HCT116 (cell line): ENCODE results near the gene CACNA1A. TPM values are rescaled to one million over a fixed set of nuclear protein-coding genes. Genes with fewer than 3 reads are reported as not detected.

ENCODE experiments used
- ATAC-seq: fragments of 200-7000 bp; cut with Tn5 transposase; 2 replicates; pipeline ENCODE4 v1.9.1; 2020; ENCODE audit warnings: mild to moderate bottlenecking, moderate library complexity
- BruUV-seq: library from RNA; stranded (reverse); fragments of 400-500 nt; replicated peaks from 2 replicates; lab custom pipeline; 2021; lab: Mats Ljungman, UMichigan
- CTCF ChIA-PET: fragments of 300-600 bp; sonication (Branson Sonifier 250); formaldehyde crosslinking; loops from one replicate; lab custom pipeline; 2021; ENCODE audit warnings: antibody characterized with exemption; lab: Charles Lee
- POLR2A ChIA-PET: fragments of 300-600, 350-600 bp; sonication (Branson Sonifier 250); formaldehyde crosslinking; loops from one replicate; lab custom pipeline; 2021; ENCODE audit warnings: antibody characterized with exemption; lab: Charles Lee
- RAD21 ChIA-PET, 2 experiments: fragments of 300-600 bp; sonication (Branson Sonifier 250); formaldehyde crosslinking; loops; one replicate each; lab custom pipeline; 2023; ENCODE audit warnings: low total read pairs in 2 of 2; ENCODE audit not compliant: uncharacterized antibody in 2 of 2, unreplicated experiment in 2 of 2, low non-redundant PET in 1 of 2; lab: Charles Lee
- DNase-seq: peaks from one replicate; pipeline ENCODE4 v3.0.0-alpha.2; 2010; ENCODE audit warnings: low read depth, low spot score
- H2AFZ ChIP-seq: fragments of 200-600 bp; shearing (Covaris generic), sonication (generic); 2 replicates; pipeline ENCODE4 v1.6.1; 2017; ENCODE audit warnings: low read depth, mixed run types, mixed read lengths, antibody characterized with exemption, low read length; ENCODE audit not compliant: poor library complexity, severe bottlenecking
- H3K27ac ChIP-seq: 2 replicates; pipeline ENCODE4 v1.5.1; 2012; ENCODE audit warnings: low read depth, low read length
- H3K27me3 ChIP-seq: fragments of 200-600 bp; sonication (generic); 2 replicates; pipeline ENCODE4 v1.6.1; 2016; ENCODE audit warnings: mixed run types, low read length, mixed read lengths; ENCODE audit not compliant: insufficient read depth
- H3K36me3 ChIP-seq, 2 experiments: fragments of 200-500 bp in 1 of 2; fragments of 200-600 bp in 1 of 2; sonication (Bioruptor generic) in 1 of 2; sonication (generic) in 1 of 2; 2 replicates each; pipeline versions ENCODE4 v1.5.1 to v1.6.1; 2014 to 2016; ENCODE audit warnings: low read length in 2 of 2, inconsistent platforms in 1 of 2, mixed read lengths in 1 of 2, mixed run types in 1 of 2; ENCODE audit not compliant: insufficient read depth in 2 of 2, control insufficient read depth in 1 of 2
- H3K4me1 ChIP-seq, 2 experiments: fragments of 200-600 bp in 1 of 2; sonication (generic) in 1 of 2; 2 replicates each; pipeline versions ENCODE4 v1.5.1 to v1.6.1; 2012 to 2017; ENCODE audit warnings: low read length in 2 of 2, inconsistent platforms in 1 of 2, mild to moderate bottlenecking in 1 of 2, mixed read lengths in 1 of 2, mixed run types in 1 of 2, moderate library complexity in 1 of 2; ENCODE audit not compliant: insufficient read depth in 2 of 2, control insufficient read depth in 1 of 2
- H3K4me2 ChIP-seq: fragments of 200-600 bp; sonication (generic); 2 replicates; pipeline ENCODE4 v1.6.1; 2017; ENCODE audit warnings: mixed run types, low read length, mixed read lengths
- H3K4me3 ChIP-seq, 2 experiments: fragments of 200-600 bp in 1 of 2; sonication (generic) in 1 of 2; replicated peaks in 1 of 2; 2 replicates each; pipeline ENCODE4 v1.5.1; 2011 to 2016; ENCODE audit warnings: low read length in 2 of 2, control low read depth in 1 of 2, low read depth in 1 of 2, mild to moderate bottlenecking in 1 of 2, mixed read lengths in 1 of 2, mixed run types in 1 of 2
- H3K79me2 ChIP-seq: fragments of 200-600 bp; sonication (generic); 2 replicates; pipeline ENCODE4 v1.6.1; 2017; ENCODE audit warnings: mild to moderate bottlenecking, mixed run types, low read length, moderate library complexity, mixed read lengths; ENCODE audit not compliant: insufficient read depth
- H3K9ac ChIP-seq: fragments of 200-600 bp; sonication (generic); 2 replicates; pipeline ENCODE4 v1.6.1; 2016; ENCODE audit warnings: low read length, mixed read lengths
- H3K9me2 ChIP-seq: fragments of 200-600 bp; sonication (generic), shearing (Covaris generic); 2 replicates; pipeline ENCODE4 v1.6.1; 2017; ENCODE audit warnings: mixed run types, mild to moderate bottlenecking, moderate library complexity; ENCODE audit not compliant: insufficient read depth
- H3K9me3 ChIP-seq, 2 experiments: fragments of 200-500 bp in 1 of 2; fragments of 200-600 bp in 1 of 2; sonication (Bioruptor generic) in 1 of 2; sonication (generic) in 1 of 2; 2 replicates each; pipeline ENCODE4 v1.6.1; 2014 to 2017; ENCODE audit warnings: low read length in 2 of 2, mixed read lengths in 2 of 2, inconsistent platforms in 1 of 2, low read depth in 1 of 2, mild to moderate bottlenecking in 1 of 2, mixed run types in 1 of 2, moderate library complexity in 1 of 2; ENCODE audit not compliant: control insufficient read depth in 1 of 2, insufficient read depth in 1 of 2
- H4K20me1 ChIP-seq: fragments of 200-600 bp; sonication (generic), shearing (Covaris generic); 2 replicates; pipeline ENCODE4 v1.6.1; 2017; ENCODE audit warnings: mixed run types, mild to moderate bottlenecking, moderate library complexity; ENCODE audit not compliant: insufficient read depth
- CEBPB ChIP-seq: IDR thresholded peaks from 2 replicates; pipeline ENCODE4 v1.6.1; 2012; ENCODE audit warnings: low read depth
- CTCF ChIP-seq, 3 experiments: fragments of 200-600 bp in 1 of 3; sonication (generic) in 1 of 3; IDR thresholded peaks in 2 of 3; conservative IDR thresholded peaks in 1 of 3; 2 replicates each; pipeline ENCODE4 v1.5.1; 2012 to 2017; ENCODE audit warnings: low read depth in 2 of 3, low read length in 2 of 3, antibody characterized with exemption in 1 of 3, borderline replicate concordance in 1 of 3, control low read depth in 1 of 3, mild to moderate bottlenecking in 1 of 3, mixed read lengths in 1 of 3, mixed run types in 1 of 3, moderate library complexity in 1 of 3; ENCODE audit not compliant: insufficient read depth in 1 of 3
- EGR1 ChIP-seq: IDR thresholded peaks from 2 replicates; pipeline ENCODE4 v1.6.1; 2012; ENCODE audit warnings: low read depth
- ELF1 ChIP-seq: IDR thresholded peaks from 2 replicates; pipeline ENCODE4 v1.6.1; 2012; ENCODE audit warnings: low read depth, borderline replicate concordance
- EZH2 ChIP-seq: fragments of 200-600 bp; sonication (generic); IDR thresholded peaks from 2 replicates; pipeline ENCODE4 v1.6.1; 2017; ENCODE audit warnings: antibody characterized with exemption, mixed run types
- POLR2AphosphoS5 ChIP-seq: IDR thresholded peaks from 2 replicates; pipeline ENCODE4 v1.6.1; 2011; ENCODE audit warnings: mild to moderate bottlenecking, low read depth, low read length, moderate library complexity
- RAD21 ChIP-seq: IDR thresholded peaks from 2 replicates; pipeline ENCODE4 v1.6.1; 2012; ENCODE audit warnings: low read depth, mild to moderate bottlenecking
- REST ChIP-seq: IDR thresholded peaks from 2 replicates; pipeline ENCODE4 v1.6.1; 2012; ENCODE audit warnings: low read depth
- SP1 ChIP-seq: IDR thresholded peaks from 2 replicates; pipeline ENCODE4 v1.6.1; 2012; ENCODE audit warnings: low read depth
- TCF7L2 ChIP-seq: IDR thresholded peaks from 2 replicates; pipeline ENCODE4 v1.7.0; 2011; ENCODE audit warnings: borderline replicate concordance, inconsistent platforms; ENCODE audit not compliant: insufficient read depth, insufficient read length; ENCODE audit errors: extremely low read depth
- YY1 ChIP-seq: IDR thresholded peaks from 2 replicates; pipeline ENCODE4 v1.6.1; 2011; ENCODE audit warnings: low read length, low read depth, moderate library complexity, mild to moderate bottlenecking; ENCODE audit not compliant: insufficient replicate concordance; ENCODE audit errors: extremely low read depth
- ZBTB33 ChIP-seq: IDR thresholded peaks from 2 replicates; pipeline ENCODE4 v1.6.1; 2011; ENCODE audit warnings: mild to moderate bottlenecking, low read length, moderate library complexity; ENCODE audit not compliant: insufficient replicate concordance; ENCODE audit errors: extremely low read depth
- ZFX ChIP-seq: fragments of 450-650 bp; IDR thresholded peaks from 2 replicates; pipeline ENCODE4 v1.6.1; 2017
- intact Hi-C: fragments of 100-400 bp; cut with micrococcal nuclease; formaldehyde crosslinking; loops from 2 replicates; pipeline ENCODE4 v1.10.0; 2022
- total RNA-seq: library from RNA; stranded (reverse); gene quantifications from one replicate; pipeline ENCODE4 v1.2.1, GENCODE V29; 2021; ENCODE audit not compliant: unreplicated experiment

The CACNA1A gene
- total RNA-seq, 1 experiment from 2014 or later = 7.5 TPM

GRCh38 chr19:13343514-13343913 is 162.8 kb downstream of the CACNA1A start:
- no peaks in the 10 kb centered on the region for H3K27me3 ChIP-seq
- H3K4me2 ChIP-seq = no peak overlapping the region
- ChIA-PET RAD21 (no interaction called here), CTCF (no interaction called here), POLR2A (no interaction called here)
- ATAC-seq (no peak), DNase-seq (no peak)
- H3K36me3 ChIP-seq = no peaks in the 10 kb centered on the region
- H3K9me3 ChIP-seq = peaks cover 0 to 5% of the 10 kb centered on the region in 2 experiments; a peak in 1 of 4 replicates
- H2AFZ ChIP-seq = no peak overlapping the region
- no peak overlapping the region for H3K27ac ChIP-seq
- H3K9ac ChIP-seq = no peak overlapping the region
- H3K4me3 ChIP-seq = no peak overlapping the region
- BruUV-seq = no TSS peak
- H4K20me1 ChIP-seq = no peaks in the 10 kb centered on the region
- H3K9me2 ChIP-seq = no peaks in the 10 kb centered on the region
- H3K4me1 ChIP-seq = no peaks in the 10 kb centered on the region
- intact Hi-C loops = no loop called here
- TF ChIP-seq CEBPB (peak; percentile 18; the same call in 1 of the 2 replicates), POLR2AphosphoS5 (no peak)
- no peaks in the 10 kb centered on the region for H3K79me2 ChIP-seq

- POLR2A ChIA-PET = no interaction called here
- BruUV-seq = no TSS peak
- no peak for TF ChIP-seq ZFX
- TF ChIP-seq REST = no peak
- no peak for TF ChIP-seq EGR1
- no peak for TF ChIP-seq EZH2
- TF ChIP-seq RAD21 = no peak
- no peak; the same call in 1 of the 2 replicates for TF ChIP-seq POLR2AphosphoS5
- TF ChIP-seq YY1 = no peak
- no peak for TF ChIP-seq SP1
- no peak for TF ChIP-seq TCF7L2
- TF ChIP-seq ZBTB33 = no peak
- no peak for TF ChIP-seq ELF1
- TF ChIP-seq CTCF (IDR thresholded peaks at IDR 0.05 in 2 of 3, conservative IDR thresholded peaks at IDR 0.05 in 1 of 3; ENCODE audit: borderline replicate concordance in 1 of 3, insufficient read depth in 1 of 3, low read depth in 2 of 3, low read length in 2 of 3) = no peak
These were observed 163.6 kb downstream of the CACNA1A start for GRCh38 chr19:13342672-13343071.

More at GRCh38 chr19:13342672-13343071, 163.6 kb downstream of the CACNA1A start:
- H3K79me2 ChIP-seq = no peaks in the 10 kb centered on the region
- no peaks in the 10 kb centered on the region for H3K36me3 ChIP-seq
- H3K27me3 ChIP-seq = no peaks in the 10 kb centered on the region
- no peaks in the 10 kb centered on the region for H3K4me1 ChIP-seq
- ATAC-seq (no peak), DNase-seq (no peak)
- RAD21 ChIA-PET = no interaction called here
- H3K4me2 ChIP-seq = no peak overlapping the region
- no peaks in the 10 kb centered on the region for H3K9me2 ChIP-seq
- no peak overlapping the region for H3K4me3 ChIP-seq
- no peak overlapping the region for H3K9ac ChIP-seq
- H3K27ac ChIP-seq = no peak overlapping the region
- H2AFZ ChIP-seq = no peak overlapping the region
- intact Hi-C loops = no loop called here
- no peaks in the 10 kb centered on the region for H4K20me1 ChIP-seq
- H3K9me3 ChIP-seq = peaks cover 0 to 5% of the 10 kb centered on the region in 2 experiments; a peak in 1 of 4 replicates
- CTCF ChIA-PET = no interaction called here
